NOMO-1 (cell line): ENCODE results near the gene RUBCN.
A peak's percentile ranks its signal among the peaks of the same experiment; 100 is the strongest.

Experiments
- DNase-seq, 2 experiments: peaks; one replicate each; lab custom pipeline; 2025; ENCODE audit not compliant: unreplicated experiment in 2 of 2; lab: John Stamatoyannopoulos, UW

Gene RUBCN

DNA sequence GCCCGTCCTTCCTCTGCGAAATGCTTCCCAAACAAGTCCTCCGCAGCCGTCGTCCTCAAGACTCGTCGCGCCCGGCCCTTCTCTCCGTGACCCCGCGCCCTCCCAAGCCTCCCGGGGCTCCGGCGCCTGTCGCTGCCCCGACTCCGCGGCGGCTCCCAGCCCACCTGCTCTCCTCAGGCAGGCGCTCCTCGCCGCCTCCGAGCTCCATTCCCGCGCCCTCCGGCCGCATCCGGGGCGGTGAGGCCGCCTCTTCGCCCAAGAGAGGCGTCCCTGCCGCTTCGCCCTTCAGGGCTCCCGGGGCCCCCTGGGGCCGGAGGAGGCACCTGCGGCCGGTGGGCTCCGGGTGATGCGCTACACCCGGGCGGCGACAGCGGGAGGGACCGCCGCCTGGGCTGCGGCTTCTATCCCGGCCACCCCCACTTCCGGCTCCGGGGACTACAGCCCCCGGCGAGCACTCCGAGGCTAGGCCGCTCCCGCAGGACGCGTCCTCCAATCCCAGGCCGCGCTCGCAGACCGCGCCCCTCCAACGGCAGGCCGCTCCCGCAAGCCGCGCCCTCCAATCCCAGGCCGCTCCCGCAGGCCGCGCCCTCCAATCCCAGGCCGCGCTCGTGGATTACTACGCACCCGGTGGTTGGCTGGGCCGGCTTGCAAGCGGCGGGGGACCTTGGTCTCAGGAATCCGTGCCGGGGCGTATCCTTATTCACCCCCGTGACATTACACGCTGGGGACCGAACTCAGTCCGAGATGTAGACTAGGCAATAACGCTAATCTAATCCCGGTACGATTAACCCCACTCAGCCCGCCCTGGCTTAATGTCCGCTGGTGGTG is at the start of gene RUBCN:
Gene RUBCN, minus strand, starts transcription at position 414 of the 828 bp plus-strand sequence. Its CDS starts 185 bp downstream, at position 229.
- DNase-seq = peak; percentile 98 to 100

DNA sequence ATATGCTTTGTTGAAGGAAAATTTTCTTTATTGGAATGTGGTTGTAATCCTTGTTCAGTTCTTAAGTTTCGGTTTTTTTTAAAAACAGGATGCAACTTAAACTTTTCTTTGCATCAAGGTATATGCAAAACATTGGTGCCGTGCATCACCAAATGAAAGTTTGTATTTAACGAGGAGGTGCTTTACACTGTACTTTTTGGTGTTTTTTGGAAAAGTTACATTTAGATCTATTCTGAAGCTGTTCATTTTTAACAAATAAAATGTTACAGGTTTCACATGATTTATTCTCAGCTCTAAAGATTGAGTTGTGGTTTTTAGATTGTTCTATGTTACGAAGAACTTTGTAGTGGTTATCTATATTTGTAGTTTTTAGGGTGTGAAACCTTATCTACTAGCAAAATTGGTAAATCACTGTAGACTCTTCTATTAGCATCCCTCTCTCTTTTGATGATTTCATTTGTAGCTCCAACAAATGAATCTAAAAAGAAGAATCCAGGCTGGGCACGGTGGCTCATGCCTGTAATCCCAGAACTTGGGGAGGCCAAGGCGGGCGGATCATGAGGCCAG is 47.4 kb upstream of the RUBCN start:
- DNase-seq = no peak

DNA sequence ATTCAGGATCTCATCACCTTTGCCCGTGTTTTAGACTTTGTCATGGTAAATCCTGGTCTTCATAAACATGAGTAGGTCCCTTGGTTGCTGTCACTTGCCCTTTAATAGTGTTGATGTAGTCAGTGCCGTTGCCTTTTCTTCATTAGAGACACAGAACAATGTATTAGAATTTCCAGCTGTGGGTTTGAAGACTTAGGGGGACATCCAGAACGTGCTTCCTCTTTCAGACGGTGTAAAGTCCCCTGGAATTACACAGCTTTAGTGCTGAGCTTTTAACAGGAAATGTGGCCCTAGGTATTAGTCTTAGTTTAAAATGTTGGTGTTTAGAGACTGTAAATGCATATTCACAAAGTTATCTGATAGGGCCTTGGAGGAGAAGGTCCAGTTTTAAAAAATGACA is 45.5 kb upstream of the RUBCN start:
- DNase-seq = no peak

DNA sequence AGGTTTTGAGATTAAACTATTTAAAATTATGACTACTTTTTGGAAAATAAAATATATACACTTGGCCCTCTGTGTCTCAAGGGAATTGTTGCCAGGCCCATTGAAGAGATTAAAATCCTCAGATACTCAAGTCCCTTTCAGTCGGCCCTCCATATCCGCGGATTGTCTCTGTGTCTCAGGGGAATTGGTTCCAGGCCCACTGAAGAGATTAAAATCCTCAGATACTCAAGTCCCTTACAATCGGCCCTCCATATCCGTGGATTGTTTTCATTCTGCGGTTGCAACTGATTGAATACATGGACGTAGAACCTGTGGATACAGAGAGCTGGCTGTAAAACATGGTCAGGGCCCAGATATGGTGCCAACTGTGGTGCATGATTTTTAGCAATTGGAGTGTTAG is 38.6 kb upstream of the RUBCN start:
- no peak for DNase-seq

DNA sequence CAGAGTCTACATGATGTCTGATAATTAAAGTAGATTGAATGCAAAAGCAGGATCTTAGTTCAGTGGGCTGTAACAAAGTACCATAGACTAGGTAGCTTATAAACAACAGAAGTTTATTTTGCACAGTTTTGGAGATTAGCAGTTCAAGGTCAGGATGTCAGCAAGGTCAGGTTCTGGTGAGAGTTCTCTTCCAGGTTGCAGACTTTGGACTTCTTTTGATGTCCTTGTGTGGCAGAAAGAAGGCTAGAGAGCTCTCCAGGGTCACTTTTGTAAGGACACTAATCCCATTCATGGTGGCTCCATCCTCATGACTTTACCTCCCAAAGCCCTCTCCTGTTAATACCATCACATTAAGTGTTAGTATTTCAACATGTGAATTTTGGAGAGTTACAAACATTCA is 25.1 kb upstream of the RUBCN start:
- no peak for DNase-seq

DNA sequence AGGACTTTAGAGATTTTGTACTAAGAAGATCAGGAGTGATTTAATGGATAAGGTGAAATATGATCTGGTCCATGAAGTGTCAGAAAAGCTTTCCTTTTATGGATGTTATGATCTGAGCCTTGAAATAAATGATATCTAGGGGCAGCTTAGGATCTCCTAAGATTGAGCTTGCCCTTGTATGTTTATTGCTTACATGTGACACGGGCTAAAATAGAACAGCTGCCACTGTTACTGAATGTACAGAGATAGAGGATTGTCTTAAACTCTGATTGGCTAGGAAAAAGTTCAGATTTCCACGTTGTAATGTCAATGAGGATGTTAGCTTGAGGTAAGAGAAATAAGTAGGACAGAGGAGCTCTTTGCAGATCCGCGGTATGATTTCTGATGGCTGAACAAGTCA is 21.8 kb upstream of the RUBCN start:
- DNase-seq = no peak

DNA sequence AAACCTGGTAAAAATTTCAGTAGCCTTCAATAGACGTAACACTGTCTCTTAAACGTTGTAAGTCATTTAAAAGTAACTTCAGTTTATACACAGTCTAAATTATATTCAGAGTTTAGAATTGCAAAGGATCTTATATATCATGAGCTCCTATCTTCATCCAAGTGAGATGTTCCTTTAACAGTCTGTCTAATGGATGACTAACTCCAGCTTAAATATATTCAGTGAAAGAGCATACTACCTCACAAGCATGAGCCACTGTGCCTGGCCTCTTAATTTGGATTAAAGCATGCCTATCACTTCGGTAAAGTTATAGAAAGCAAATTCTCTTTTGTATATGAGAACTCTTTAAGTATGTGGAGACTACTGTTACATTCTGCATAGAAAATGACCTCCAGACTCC is 20.0 kb upstream of the RUBCN start:
- DNase-seq = no peak

DNA sequence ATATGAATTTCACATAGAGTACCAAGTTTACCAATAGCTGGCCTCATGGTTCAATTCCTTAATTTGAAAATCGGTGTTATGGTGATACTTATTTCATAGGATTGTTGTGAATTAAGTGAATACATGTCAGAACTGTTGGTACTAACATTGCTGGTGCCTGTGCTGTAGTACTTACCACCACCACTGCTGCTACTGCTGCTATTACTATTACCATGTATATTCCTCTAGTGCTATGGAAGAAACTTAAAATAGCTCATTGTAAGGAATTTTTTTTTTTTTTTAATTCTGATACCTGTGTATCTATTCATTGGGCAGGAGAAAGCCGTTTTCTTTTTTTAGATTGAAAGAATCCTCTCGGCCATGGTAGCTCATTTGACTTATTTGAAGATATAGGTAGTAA is 16.6 kb upstream of the RUBCN start:
- no peak for DNase-seq

DNA sequence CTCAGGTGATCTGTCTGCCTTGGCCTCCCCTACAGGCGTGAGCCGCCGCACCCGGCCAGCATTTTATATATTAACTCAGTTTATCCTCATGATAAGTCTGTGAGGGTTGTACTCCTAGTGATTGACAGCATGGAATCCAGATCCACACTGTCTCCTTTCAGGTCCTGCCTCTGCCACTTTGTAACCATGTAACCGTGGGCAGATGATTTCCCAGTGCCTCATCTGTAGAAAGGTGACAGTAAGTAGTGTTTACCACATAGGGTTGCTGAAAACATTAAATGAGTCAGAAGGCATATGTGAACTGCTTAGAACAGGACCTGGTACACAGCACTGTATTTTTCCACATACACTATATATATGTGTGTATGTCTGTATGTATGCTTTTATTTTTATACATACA is 15.4 kb upstream of the RUBCN start:
- no peak for DNase-seq

DNA sequence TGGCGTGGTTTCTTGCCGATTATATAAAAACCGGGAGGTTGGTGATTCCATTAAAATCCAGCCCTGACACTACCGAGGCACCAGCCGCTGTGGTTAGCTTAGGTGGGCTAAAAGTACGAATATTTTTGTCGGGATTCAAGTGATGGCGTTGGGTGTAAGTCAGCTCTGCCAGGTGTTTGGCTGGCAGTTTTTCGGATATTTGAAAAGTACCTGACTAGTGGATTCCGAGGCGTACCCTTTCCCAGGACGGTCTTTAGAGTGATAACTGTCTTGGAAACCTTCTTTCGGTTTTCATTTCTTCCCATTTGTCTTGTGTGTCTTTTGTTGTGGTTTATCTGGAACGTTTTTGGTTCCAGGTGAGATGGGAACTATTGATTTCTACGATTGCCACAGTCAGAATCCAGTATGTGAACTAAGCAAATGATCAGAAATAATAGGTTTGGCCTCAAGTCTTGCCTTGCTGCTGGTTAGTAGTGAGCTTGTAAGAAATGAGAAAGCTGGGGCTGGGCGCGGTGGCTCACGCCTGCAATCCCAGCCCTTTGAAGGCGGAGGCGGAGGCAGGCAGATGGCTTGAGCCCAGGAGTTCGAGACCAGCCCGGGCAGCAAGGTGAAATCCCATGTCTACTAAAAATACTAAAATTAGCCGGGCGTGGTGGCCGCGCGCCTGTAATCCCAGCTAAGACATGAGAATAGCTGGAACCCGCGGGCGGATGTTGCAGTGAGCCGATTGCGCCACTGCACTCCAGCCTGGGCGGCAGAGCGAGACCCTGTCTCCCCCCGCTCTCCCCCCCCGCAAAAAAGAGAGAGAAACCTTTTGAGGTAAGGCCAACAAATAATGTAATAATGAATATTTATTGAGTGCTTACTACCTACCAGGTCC is 14.4 kb upstream of the RUBCN start:
- peak; percentile 39 to 61 for DNase-seq

DNA sequence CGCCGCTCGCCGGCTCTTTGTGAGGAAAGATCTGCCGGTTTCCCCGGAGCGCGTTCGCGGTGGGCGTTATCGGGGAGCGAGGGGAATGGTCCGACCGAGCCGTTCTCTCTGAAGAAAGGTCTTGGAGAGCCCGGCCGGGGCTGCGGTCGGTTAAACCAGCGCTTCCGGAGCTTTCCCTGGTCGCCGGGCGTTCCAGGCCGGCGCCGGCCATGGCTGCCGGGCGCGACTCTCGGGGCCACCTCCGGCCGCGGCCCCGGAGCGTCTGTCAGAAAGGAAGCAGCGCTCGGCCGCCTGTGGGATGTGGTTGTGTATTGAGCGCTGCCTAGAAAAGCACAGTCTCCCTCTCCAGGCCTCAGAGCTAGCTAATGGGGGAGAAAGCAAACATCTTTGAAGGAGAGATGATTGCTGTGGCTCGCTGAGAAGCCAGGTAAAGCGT is 13.7 kb upstream of the RUBCN start:
- DNase-seq = peak; percentile 83 to 88

DNA sequence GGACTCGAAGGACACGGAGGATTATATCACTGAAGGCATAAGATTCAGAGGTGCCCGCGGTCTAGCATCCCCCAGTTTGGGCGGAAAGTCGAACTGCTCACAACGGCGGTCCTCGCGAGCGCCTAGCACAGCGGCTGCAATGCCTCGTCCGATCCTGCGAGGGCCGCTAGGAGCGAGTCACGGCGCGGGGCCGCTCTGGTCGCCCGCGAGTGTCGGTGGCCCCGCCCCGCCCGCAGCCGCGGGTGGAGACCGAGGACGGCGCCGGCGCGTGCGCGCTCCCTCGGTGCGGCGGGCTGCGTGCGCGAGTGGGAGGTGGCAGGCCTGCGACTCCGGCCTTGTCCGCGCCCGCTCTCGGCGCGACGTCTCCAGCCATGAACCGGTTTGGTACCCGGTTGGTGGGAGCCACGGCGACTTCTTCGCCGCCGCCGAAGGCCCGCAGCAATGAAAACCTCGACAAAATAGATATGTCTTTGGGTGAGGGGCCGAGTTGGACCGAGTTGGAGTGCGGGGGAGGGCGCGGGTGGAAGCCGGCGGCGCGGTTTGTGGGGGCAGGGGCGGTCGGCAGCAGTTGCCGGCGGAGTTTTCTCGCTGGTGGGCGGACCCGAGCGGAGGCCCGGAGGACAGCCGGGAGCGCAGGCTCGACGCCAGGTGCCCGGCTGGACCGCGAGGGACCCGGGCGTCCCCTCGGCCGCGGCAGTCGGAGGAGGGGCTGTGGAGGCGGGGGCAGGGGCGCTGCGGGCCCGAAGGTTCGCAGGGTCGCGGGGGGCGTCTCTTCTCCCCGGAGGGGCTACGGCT is 13.1 kb upstream of the RUBCN start, which contains the start of gene FYTTD1:
Gene FYTTD1, plus strand, starts transcription at position 283 of the 795 bp plus-strand sequence. Its CDS starts 89 bp downstream, at position 372.
- DNase-seq = peak; percentile 92 to 93

DNA sequence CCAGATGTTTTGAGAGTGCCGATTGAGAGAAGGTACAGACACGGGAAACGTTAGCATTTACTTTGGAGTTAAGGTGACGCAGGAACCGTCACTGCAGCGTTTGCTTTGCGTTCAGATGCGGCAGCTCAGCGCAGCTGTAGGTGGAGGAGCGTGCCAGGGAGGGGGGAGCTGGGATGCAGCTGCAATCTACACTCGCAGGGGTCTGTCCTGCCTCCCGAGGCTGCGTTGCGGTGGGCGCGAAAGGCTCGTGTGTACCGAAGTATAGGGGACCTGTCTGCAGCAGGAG is 12.6 kb upstream of the RUBCN start:
- peak; percentile 39 to 64 for DNase-seq

DNA sequence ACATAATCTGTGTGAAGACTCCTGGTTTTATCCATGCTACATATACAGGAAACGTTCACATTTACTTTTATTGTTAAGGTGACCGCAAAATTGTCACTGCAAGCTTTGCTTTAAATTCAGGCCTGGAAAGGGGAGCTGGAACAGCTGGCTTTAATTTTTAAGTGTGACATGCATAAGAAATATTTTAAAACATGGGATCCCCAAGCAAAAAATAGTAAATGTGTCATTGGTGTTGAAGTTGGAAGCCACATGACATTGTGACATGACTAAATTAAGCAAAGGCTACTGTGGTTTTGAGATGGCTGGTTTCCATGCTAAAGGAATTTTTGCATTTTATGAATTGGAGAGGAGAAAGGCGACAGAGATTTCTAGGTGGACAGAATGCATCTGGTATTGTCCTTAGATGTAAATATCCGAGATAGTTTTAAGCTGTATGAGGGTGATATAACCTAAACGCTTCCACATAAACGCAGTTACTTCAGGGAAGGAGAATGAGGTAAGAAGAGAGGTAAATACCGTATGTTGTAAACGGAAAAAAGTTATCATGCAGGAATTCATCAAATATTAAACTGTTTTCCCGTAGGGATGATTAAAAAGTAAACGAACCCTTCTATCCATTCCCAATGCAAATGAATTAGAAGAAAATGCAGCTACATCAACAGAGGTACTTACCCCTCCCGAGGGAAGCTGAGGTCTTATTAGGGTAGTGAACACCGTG is 12.1 kb upstream of the RUBCN start:
- peak in 1 of 2 experiments; percentile 29 for DNase-seq

DNA sequence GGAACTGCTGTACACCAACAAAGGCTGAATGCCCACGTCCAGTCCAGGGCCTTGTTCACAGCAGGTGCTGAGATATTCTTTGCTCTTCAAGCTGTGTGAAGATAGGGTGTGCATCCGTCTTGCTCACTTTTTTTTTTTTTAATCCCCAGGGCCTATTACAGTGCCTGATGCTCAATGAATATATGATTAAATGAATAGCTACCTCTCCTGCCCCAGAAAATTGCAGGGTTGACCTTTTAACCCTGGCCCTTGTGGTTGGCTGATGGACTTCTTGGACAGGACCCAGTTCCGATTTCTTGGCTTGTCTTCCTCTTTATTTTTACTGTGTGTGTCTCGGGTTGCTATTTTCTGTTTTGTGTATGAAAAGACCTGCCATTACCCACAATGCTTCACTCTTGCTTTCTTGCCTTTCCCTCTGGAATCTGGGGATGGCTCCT is 10.1 kb upstream of the RUBCN start:
- DNase-seq = peak; percentile 65 to 69

DNA sequence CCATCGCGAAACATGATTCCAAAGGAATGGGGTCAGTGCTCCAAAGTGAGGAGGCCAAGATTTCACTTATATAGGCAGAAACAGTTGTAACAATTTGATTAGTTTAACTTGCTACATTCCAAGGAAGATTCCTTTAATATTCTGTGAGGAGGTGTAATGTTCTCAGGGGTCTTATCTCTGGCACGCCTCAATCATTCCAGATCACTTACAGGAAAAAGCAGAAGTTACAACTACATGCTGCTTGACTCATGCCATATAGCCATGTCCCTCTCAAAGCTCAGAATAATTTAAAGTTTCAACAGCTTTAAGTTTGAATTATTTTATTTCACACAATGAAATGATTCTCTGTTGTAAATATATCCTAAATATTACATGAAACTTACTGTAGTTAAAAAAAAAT is 9.5 kb upstream of the RUBCN start:
- DNase-seq = peak; percentile 5 to 59

DNA sequence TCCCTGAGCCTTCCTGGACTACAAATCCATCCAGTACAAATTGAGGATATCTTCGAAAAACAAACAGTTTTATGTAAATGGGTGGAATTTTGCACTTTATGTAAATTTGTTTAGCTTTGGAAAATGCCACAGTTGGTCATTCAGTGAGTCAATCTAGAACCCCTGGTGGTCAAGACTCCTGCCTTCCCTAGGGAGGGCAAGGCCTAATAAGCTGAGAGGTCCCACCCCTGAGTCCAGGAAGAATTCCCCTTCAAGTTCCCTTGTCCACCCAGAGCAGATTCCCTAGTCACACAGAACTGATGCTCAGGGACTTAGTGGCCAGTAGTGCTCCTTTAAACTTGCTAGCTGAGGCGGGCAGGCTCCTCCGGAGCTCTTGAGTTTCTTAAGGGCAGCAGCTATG is 6.1 kb upstream of the RUBCN start:
- DNase-seq = no peak

DNA sequence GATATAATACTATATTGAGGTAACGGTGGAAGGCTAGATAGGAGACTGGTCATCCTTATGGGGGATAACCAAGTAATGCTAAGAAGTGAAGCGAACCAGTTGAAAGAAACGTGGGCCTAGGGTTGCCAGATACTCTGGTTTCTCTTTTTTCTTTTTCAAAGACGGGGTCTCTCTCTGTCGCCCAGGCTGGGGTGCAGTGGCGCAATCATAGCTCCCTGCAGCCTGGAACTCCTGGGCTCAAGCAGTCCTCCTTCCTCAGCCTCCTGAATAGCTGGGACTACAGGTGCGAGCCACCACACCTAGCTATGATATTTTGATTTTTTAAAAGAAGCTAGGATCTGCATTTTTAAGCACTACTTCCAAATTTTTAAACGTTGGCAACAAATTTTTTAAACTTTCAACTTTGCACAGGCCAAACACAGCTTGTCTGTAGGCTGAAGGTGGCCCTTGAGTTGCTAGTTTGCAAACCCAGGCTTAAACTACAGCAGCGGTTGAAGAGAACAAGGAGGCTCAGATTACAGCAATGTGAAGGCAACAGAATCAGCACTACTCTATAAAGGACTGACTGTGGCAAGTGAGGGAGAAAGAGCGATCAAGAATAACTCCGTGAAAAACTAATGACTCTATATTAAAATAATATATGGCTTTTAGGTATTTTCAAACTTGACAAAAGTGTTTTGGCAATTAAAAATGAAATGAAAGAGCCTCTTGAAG is 1.2 kb upstream of the RUBCN start:
- DNase-seq = no peak

DNA sequence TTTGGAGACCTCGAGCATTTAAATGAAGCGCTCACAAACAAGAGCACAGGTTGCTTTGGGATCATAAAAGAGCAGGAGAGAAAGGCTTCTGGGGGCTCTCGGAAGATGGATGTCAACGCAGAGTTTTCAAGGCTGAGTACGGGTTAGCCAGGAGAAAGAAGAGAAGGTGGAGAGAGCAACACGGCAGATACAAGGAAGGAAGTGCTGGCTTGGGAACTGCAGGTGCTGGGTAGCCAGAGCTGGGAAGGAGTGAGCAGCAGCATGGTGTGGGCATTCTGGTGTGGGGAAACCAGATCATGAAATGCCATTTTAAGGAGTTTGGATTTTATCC is 580 bp upstream of the RUBCN start:
- DNase-seq = no peak
